Keratinocyte (primary cell): ENCODE measurements around the gene KLC4. TPM values are rescaled to one million over a fixed set of nuclear protein-coding genes. Genes with fewer than 3 reads are reported as not detected.

Experiments
- DNase-seq: peaks from one replicate; pipeline ENCODE4 v3.0.0-alpha.2; 2011; ENCODE audit warnings: low read depth, missing footprints, low spot score
- FAIRE-seq: peaks from 2 replicates; lab custom pipeline; 2011; peaks lifted over from hg19 to GRCh38; lab: Jason Lieb, UNC
- H2AFZ ChIP-seq: 2 replicates; pipeline ENCODE4 v1.6.0; 2012; ENCODE audit warnings: low read length, control low read depth, inconsistent platforms; ENCODE audit not compliant: control insufficient read depth
- H3K27ac ChIP-seq: 2 replicates; pipeline ENCODE4 v1.5.1; 2011; ENCODE audit warnings: low read length; ENCODE audit not compliant: control insufficient read depth, insufficient read depth
- H3K27me3 ChIP-seq: 3 replicates; pipeline ENCODE4 v1.6.0; 2011; ENCODE audit warnings: low read length; ENCODE audit not compliant: control insufficient read depth, insufficient read depth; ENCODE audit errors: extremely low read depth
- H3K36me3 ChIP-seq, 2 experiments: 2 replicates in 1 of 2; 3 replicates in 1 of 2; pipeline ENCODE4 v1.5.1; 2011; ENCODE audit warnings: low read length in 2 of 2, mild to moderate bottlenecking in 1 of 2; ENCODE audit not compliant: control insufficient read depth in 2 of 2, insufficient read depth in 2 of 2; ENCODE audit errors: extremely low read depth in 1 of 2
- H3K4me1 ChIP-seq: 3 replicates; pipeline ENCODE4 v1.5.1; 2011; ENCODE audit warnings: low read length; ENCODE audit not compliant: control insufficient read depth, insufficient read depth; ENCODE audit errors: extremely low read depth
- H3K4me2 ChIP-seq: 3 replicates; pipeline ENCODE4 v1.6.0; 2011; ENCODE audit warnings: low read depth, low read length; ENCODE audit not compliant: control insufficient read depth, insufficient read depth; ENCODE audit errors: extremely low read depth
- H3K4me3 ChIP-seq, 3 experiments: fragments of 200-600 bp in 1 of 3; sonication (generic) in 1 of 3; 2 replicates in 2 of 3; 3 replicates in 1 of 3; pipeline ENCODE4 v1.5.1; 2011 to 2016; ENCODE audit warnings: low read length in 3 of 3, mild to moderate bottlenecking in 3 of 3, control low read depth in 2 of 3, inconsistent platforms in 1 of 3, low read depth in 1 of 3, mixed read lengths in 1 of 3, mixed run types in 1 of 3, moderate library complexity in 1 of 3; ENCODE audit not compliant: control insufficient read depth in 2 of 3, insufficient read depth in 2 of 3; ENCODE audit errors: extremely low read depth in 1 of 3
- H3K79me2 ChIP-seq: 2 replicates; pipeline ENCODE4 v1.6.0; 2012; ENCODE audit warnings: low read length; ENCODE audit not compliant: control insufficient read depth, insufficient read depth
- H3K9ac ChIP-seq: 3 replicates; pipeline ENCODE4 v1.6.0; 2011; ENCODE audit warnings: low read length; ENCODE audit not compliant: control insufficient read depth, insufficient read depth; ENCODE audit errors: extremely low read depth
- H3K9me1 ChIP-seq: 3 replicates; pipeline ENCODE4 v1.6.0; 2011; ENCODE audit warnings: low read length; ENCODE audit not compliant: control insufficient read depth, insufficient read depth; ENCODE audit errors: extremely low read depth
- H3K9me3 ChIP-seq: 2 replicates; pipeline ENCODE4 v1.5.1; 2012; ENCODE audit warnings: low read depth, low read length; ENCODE audit not compliant: control insufficient read depth
- H4K20me1 ChIP-seq: 3 replicates; pipeline ENCODE4 v1.6.0; 2011; ENCODE audit warnings: low read length; ENCODE audit not compliant: control insufficient read depth, insufficient read depth; ENCODE audit errors: extremely low read depth
- EZH2 ChIP-seq: IDR thresholded peaks from one replicate; pipeline ENCODE4 v1.6.1; 2012; ENCODE audit warnings: inconsistent platforms, mild to moderate bottlenecking, low read length, moderate library complexity
- dilution Hi-C: fragments of 300-500 bp; cut with MboI; formaldehyde crosslinking; loops from one replicate; pipeline ENCODE4 v1.7.0; 2020; ENCODE audit warnings: low sequenced_read_pairs; ENCODE audit not compliant: extremely low pct_ligation_motif_present
- polyA plus RNA-seq, 5 experiments: library from polyadenylated mRNA; depleted of rRNA in 3 of 5; stranded (reverse) in 3 of 5; stranded (forward) in 1 of 5; unstranded in 1 of 5; fragments of >200 nt; gene quantifications; 1 replicate in 1 of 5; 2 replicates in 3 of 5; 3 replicates in 1 of 5; pipeline versions ENCODE4 v1.2.1 to v1.2.3, GENCODE V29; 2011 to 2012; ENCODE audit warnings: missing spikeins in 2 of 5, low read depth in 1 of 5, low replicate concordance in 1 of 5
- TF ChIP-seq, protein P1 (sequence below), 3 experiments: IDR thresholded peaks in 1 of 3; conservative IDR thresholded peaks in 1 of 3; optimal IDR thresholded peaks in 1 of 3; 2 replicates in 2 of 3; 3 replicates in 1 of 3; pipeline versions ENCODE3 to v1.5.1; 2011; ENCODE audit warnings: low read length in 3 of 3, mild to moderate bottlenecking in 3 of 3, moderate library complexity in 2 of 3, control low read depth in 1 of 3, inconsistent platforms in 1 of 3; ENCODE audit not compliant: insufficient read depth in 2 of 3; ENCODE audit errors: extremely low read depth in 1 of 3

Gene KLC4
- polyA plus RNA-seq, 1 donor (not counting 4 experiments of a cell fraction or from before 2014, with no cell fraction given): 8.8 TPM

DNA sequence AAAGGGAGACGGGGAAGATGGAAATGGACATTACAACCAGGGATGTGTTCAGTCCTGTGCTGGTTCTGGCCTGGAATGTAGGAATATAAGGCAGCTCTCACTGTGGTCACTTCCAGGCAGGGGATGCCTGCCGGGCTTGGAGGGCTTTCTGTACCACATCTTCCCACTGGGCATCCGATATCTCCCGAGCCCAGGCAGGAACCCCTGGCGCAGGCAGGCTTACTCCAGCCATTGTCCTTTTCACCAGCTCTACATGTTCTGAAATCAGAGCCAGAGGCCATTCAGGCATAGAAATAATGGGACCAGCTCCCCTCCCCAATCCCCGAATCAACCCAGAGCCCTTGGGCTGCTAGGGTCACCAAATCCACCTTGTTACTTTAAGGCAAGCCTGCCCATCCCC is 47.1 kb upstream of the KLC4 start:
- DNase-seq (no peak), FAIRE-seq (no peak)
- Histone ChIP-seq H3K9me1 (no peaks in the 10 kb centered on the region), H3K9ac (peak overlapping the region; percentile 76), H3K36me3 (peaks cover 28 to 32% of the 10 kb centered on the region in 2 experiments), H4K20me1 (no peaks in the 10 kb centered on the region), H3K4me3 (peak overlapping the region in 1 of 3 experiments; percentile 95), H3K4me2 (peak overlapping the region; percentile 73), H3K9me3 (no peaks in the 10 kb centered on the region), H3K4me1 (peaks cover 16% of the 10 kb centered on the region), H3K79me2 (peaks cover 39% of the 10 kb centered on the region), H3K27me3 (no peaks in the 10 kb centered on the region), H2AFZ (no peak overlapping the region), H3K27ac (no peak overlapping the region)
- dilution Hi-C loops: no loop called here
- TF ChIP-seq, protein P1, sequence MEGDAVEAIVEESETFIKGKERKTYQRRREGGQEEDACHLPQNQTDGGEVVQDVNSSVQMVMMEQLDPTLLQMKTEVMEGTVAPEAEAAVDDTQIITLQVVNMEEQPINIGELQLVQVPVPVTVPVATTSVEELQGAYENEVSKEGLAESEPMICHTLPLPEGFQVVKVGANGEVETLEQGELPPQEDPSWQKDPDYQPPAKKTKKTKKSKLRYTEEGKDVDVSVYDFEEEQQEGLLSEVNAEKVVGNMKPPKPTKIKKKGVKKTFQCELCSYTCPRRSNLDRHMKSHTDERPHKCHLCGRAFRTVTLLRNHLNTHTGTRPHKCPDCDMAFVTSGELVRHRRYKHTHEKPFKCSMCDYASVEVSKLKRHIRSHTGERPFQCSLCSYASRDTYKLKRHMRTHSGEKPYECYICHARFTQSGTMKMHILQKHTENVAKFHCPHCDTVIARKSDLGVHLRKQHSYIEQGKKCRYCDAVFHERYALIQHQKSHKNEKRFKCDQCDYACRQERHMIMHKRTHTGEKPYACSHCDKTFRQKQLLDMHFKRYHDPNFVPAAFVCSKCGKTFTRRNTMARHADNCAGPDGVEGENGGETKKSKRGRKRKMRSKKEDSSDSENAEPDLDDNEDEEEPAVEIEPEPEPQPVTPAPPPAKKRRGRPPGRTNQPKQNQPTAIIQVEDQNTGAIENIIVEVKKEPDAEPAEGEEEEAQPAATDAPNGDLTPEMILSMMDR (optimal IDR thresholded peaks at IDR 0.05 in 1 of 3, IDR thresholded peaks at IDR 0.05 in 1 of 3, conservative IDR thresholded peaks at IDR 0.05 in 1 of 3; ENCODE audit: extremely low read depth in 1 of 3, insufficient read depth in 2 of 3, low read length in 3 of 3): no peak
- TF ChIP-seq EZH2: no peak

DNA sequence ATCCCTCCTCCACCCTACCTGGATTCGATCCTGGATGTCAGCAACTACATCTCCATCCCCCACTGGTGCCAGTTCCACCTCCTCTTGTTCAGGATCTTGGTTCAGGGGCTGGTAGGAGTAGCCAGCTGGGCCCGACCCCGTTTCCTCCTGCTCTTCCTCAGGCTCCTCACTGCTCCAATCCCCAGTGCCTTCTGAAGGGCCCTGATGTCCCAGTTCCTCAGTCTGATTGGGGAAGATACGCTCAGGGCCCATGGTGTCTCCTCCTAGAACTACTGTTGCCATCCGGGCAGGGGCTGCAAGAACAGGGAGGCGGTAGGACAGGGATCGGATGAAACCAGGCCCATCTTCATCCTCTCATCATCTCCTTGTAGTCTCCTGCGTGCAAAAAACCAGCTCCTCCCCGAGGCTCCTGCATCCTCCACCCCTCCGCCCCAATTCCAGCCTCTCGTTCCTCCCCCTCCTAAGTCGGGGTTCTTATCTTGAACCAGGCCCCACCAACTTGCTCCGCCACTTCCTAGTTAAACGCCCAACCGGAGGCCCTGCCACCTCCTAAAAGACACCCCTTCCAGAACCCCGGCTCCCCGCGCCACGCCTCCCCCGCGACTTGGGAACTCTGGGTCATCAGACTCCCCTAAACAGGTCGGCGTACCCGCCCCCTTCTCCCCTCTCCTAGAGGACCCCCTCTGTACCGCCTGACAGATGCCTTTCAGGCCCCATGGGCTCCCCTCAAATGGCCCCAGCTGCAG is 46.2 kb upstream of the KLC4 start:
- FAIRE-seq (no peak), DNase-seq (no peak)
- TF ChIP-seq, protein P1 (optimal IDR thresholded peaks at IDR 0.05 in 1 of 3, IDR thresholded peaks at IDR 0.05 in 1 of 3, conservative IDR thresholded peaks at IDR 0.05 in 1 of 3; ENCODE audit: extremely low read depth in 1 of 3, insufficient read depth in 2 of 3, low read length in 3 of 3): no peak
- no peak for TF ChIP-seq EZH2
- peak overlapping the region; percentile 27 for H3K27ac ChIP-seq
- no peaks in the 10 kb centered on the region for H3K9me1 ChIP-seq
- no peaks in the 10 kb centered on the region for H3K27me3 ChIP-seq
- H2AFZ ChIP-seq: peak overlapping the region; percentile 76
- H3K9ac ChIP-seq: peak overlapping the region; percentile 76
- H3K4me3 ChIP-seq: peak overlapping the region; percentile 61 to 95 (median 87)
- dilution Hi-C loops: no loop called here
- no peaks in the 10 kb centered on the region for H3K9me3 ChIP-seq
- H3K36me3 ChIP-seq: peaks cover 29 to 34% of the 10 kb centered on the region in 2 experiments
- peak overlapping the region; percentile 73 for H3K4me2 ChIP-seq
- no peaks in the 10 kb centered on the region for H4K20me1 ChIP-seq
- H3K79me2 ChIP-seq: peaks cover 41% of the 10 kb centered on the region
- H3K4me1 ChIP-seq: peaks cover 16% of the 10 kb centered on the region
